ENCODE measurements around the gene ADAM12. TPM values are rescaled to one million over a fixed set of nuclear protein-coding genes. Genes with fewer than 3 reads are reported as not detected.
A peak's percentile ranks its signal among the peaks of the same experiment; 100 is the strongest.

The ADAM12 gene
- total and polyA plus RNA-seq, 12 donors = 0.08 to 3.9 (median 0.53) TPM

DNA sequence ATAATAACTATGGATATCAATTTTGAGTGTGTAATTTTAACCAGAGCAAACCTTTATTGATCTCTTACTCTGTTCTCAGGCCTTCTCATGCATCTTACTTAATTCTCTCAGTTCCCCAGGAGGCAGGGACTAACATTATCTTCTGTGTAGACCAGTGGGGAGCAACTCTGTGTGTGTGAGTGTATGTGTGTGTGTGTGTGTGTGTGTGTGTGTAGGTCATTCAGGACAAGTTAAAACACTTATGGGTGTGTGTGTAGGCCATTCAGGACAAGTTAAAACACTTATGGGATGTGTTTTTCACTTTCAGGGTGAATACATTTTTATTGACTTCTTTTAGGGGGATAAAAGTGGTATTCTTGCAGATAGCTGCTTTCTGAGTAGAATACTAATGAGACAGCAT is 145.0 kb downstream of the ADAM12 start:
- peaks cover 0 to 5% of the 10 kb centered on the region in 2 donors for H3K4me1 ChIP-seq (replicated peaks in 1 of 2)
- no peaks in the 10 kb centered on the region for H3K9me3 ChIP-seq (replicated peaks in 1 of 3)
- no peak overlapping the region for H3K4me3 ChIP-seq
- intact Hi-C loops (cut with DNase I) = no loop called here
- no peak for DNase-seq
- TF ChIP-seq, protein P1, sequence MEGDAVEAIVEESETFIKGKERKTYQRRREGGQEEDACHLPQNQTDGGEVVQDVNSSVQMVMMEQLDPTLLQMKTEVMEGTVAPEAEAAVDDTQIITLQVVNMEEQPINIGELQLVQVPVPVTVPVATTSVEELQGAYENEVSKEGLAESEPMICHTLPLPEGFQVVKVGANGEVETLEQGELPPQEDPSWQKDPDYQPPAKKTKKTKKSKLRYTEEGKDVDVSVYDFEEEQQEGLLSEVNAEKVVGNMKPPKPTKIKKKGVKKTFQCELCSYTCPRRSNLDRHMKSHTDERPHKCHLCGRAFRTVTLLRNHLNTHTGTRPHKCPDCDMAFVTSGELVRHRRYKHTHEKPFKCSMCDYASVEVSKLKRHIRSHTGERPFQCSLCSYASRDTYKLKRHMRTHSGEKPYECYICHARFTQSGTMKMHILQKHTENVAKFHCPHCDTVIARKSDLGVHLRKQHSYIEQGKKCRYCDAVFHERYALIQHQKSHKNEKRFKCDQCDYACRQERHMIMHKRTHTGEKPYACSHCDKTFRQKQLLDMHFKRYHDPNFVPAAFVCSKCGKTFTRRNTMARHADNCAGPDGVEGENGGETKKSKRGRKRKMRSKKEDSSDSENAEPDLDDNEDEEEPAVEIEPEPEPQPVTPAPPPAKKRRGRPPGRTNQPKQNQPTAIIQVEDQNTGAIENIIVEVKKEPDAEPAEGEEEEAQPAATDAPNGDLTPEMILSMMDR (IDR thresholded peaks at IDR 0.05) = no peak
- TF ChIP-seq POLR2A (IDR thresholded peaks at IDR 0.05) = no peak
- no peaks in the 10 kb centered on the region for H3K27me3 ChIP-seq
- no peak overlapping the region for H3K27ac ChIP-seq
- no peaks in the 10 kb centered on the region for H3K36me3 ChIP-seq (replicated peaks in 1 of 2)

DNA sequence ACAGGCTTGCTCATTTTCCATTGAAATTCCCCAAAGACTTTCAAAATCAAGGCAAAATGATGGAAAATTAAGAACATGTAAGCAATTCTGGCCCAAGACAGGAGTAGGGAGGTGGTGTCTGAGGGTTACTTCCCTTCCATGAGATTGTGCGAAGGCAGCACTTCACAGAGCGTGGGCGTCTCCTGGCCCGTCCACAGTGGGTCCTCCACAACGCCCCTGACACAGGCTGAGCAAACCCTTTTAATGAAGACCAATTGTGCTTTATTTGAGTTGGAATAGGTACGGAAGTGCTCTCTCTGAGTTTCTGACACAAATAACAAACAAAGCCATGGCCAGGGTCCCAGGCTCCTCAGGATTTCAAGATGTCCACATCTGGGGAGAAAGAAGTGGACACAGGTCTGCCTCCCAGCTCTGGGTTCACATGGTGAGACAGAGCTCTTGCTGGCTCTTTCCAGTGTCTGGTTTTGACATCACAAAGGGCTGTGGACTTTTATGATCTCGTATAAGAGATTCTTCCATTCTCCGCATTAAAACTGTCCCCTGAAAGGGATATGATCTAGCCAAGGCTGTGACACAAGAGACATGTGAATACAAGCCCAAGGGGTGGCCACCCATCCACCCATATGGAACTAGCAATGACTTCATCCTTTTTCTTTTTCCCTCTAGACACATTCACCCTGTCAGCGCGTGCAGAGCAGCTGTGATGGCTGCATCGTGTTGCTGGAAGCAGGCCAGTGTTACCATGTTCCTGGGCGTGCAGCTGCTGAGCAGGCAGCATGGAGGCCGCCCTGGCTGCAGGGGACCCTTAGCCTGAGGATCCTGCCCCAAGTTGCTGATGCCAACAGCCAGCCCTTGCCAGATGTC is 145.6 kb downstream of the ADAM12 start:
- Histone ChIP-seq H3K27ac (no peak overlapping the region), H3K9me3 (replicated peaks in 1 of 3) (no peaks in the 10 kb centered on the region), H3K4me1 (replicated peaks in 1 of 2) (peaks cover 0 to 1% of the 10 kb centered on the region in 2 donors), H3K36me3 (replicated peaks in 1 of 2) (no peaks in the 10 kb centered on the region), H3K4me3 (no peak overlapping the region), H3K27me3 (no peaks in the 10 kb centered on the region)
- intact Hi-C loops (cut with DNase I) = no loop called here
- WGBS, 4 donors = 71 to 81% (median 77%) methylated on average over 13 of the region's 13 CpGs
- DNase-seq = peak in 2 of 7 donors; percentile 35 to 73
- no peak for TF ChIP-seq POLR2A (IDR thresholded peaks at IDR 0.05)
- TF ChIP-seq, protein P1 (IDR thresholded peaks at IDR 0.05) = no peak

DNA sequence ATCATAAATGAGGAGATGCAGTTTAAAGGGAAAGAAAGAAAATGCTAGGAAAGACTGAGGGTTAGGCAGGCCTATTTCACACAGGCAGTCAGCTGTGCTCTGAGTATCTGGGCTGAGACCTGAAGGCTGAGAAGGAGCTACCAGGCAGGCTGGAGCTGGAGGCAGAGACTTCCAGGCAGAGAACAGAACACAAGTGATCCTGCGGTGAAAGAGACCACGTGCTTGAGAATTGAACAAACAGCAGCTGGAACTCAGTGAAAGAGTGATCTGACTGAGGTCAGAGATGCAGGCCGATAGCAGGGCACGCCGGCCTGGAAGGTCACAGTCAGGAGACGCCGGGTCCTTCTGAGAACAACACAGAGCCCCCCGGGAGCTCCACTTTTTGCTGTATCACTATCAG is 147.8 kb downstream of the ADAM12 start:
- Histone ChIP-seq H3K27me3 (no peaks in the 10 kb centered on the region), H3K4me1 (replicated peaks in 1 of 2) (no peaks in the 10 kb centered on the region)

DNA sequence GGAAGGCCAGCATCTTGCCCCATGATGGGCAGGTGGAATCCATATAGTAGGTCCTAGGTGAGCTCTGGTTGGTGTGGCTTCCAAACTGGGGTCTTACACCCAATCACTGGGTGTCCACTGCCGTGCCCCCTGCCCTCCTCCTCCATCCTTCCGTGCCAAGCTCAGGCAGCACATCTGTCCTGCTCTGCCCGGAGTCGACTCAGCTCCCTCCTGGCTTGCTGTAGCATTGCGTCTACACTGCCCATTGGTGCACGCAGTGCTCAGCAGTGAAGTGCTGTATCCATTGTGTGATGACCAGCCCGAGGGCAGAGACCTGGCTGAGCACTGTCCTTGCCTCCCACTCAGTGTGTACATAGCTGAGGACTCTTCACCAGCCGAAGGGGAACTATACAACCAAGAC is 148.4 kb downstream of the ADAM12 start:
- DNase-seq = no peak
- no peaks in the 10 kb centered on the region for H3K27me3 ChIP-seq
- H3K9me3 ChIP-seq (replicated peaks in 1 of 3) = no peaks in the 10 kb centered on the region
- 83 to 92% (median 88%) methylated on average over 5 to 8 of the region's 8 CpGs for WGBS, 4 donors
- H3K36me3 ChIP-seq (replicated peaks in 1 of 2) = no peaks in the 10 kb centered on the region
- no peak overlapping the region for H3K27ac ChIP-seq
- no peaks in the 10 kb centered on the region for H3K4me1 ChIP-seq (replicated peaks in 1 of 2)
- intact Hi-C loops (cut with DNase I) = no loop called here
- H3K4me3 ChIP-seq = no peak overlapping the region
- TF ChIP-seq, protein P1 (IDR thresholded peaks at IDR 0.05) = no peak

More for the DNA sequence above, 147.8 kb downstream of the ADAM12 start:
- Histone ChIP-seq H3K36me3 (replicated peaks in 1 of 2) (no peaks in the 10 kb centered on the region), H3K9me3 (replicated peaks in 1 of 3) (no peaks in the 10 kb centered on the region), H3K4me3 (no peak overlapping the region), H3K27ac (no peak overlapping the region)
- TF ChIP-seq, protein P1 (IDR thresholded peaks at IDR 0.05) = no peak
- TF ChIP-seq POLR2A (IDR thresholded peaks at IDR 0.05) = no peak
- 67 to 84% (median 79%) methylated on average over 8 of the region's 8 CpGs for WGBS, 4 donors
- DNase-seq = no peak
- intact Hi-C loops (cut with DNase I) = no loop called here

All from adrenal gland (tissue), 12 donors.